Right lobe of liver (tissue), 6 donors: Measurements from ENCODE around the gene CCSER1. TPM values are rescaled to one million over a fixed set of nuclear protein-coding genes. Genes with fewer than 3 reads are reported as not detected.

Experiments
- ATAC-seq, 4 donors: fragments of 200-7000 bp; cut with Tn5 transposase; one replicate each; pipeline ENCODE4 v1.9.1; 2020; ENCODE audit warnings: mild to moderate bottlenecking in 4 of 4, moderate library complexity in 4 of 4
- DNase-seq, 3 donors: peaks; one replicate each; pipeline ENCODE4 v3.0.0-alpha.2; 2020
- H3K27ac ChIP-seq, 3 donors: fragments of 200-600 bp; one replicate each; pipeline ENCODE4 v1.8.0; 2022
- H3K27me3 ChIP-seq, 2 donors: fragments of 200-600 bp; one replicate each; pipeline ENCODE4 v1.8.0; 2022
- H3K36me3 ChIP-seq, 4 donors: fragments of 200-600 bp; sonication (generic) in 1 of 4; one replicate each; pipeline versions ENCODE4 v1.5.1 to v1.8.0; 2017 to 2022; ENCODE audit warnings: control low read depth in 1 of 4
- H3K4me1 ChIP-seq, 4 donors: fragments of 200-600 bp; sonication (generic) in 1 of 4; one replicate each; pipeline versions ENCODE4 v1.5.1 to v1.8.0; 2017 to 2022; ENCODE audit warnings: control low read depth in 1 of 4
- H3K4me3 ChIP-seq, 3 donors: fragments of 200-600 bp; one replicate each; pipeline ENCODE4 v1.8.0; 2022
- H3K9me3 ChIP-seq, 4 donors: fragments of 200-600 bp; sonication (generic) in 1 of 4; one replicate each; pipeline versions ENCODE4 v1.5.1 to v1.8.0; 2017 to 2022; ENCODE audit warnings: control low read depth in 1 of 4
- CTCF ChIP-seq, 4 donors: fragments of 200-600 bp in 3 of 4; fragments of 450-650 bp in 1 of 4; IDR thresholded peaks; one replicate each; pipeline versions ENCODE4 v1.5.1 to v1.8.0; 2016 to 2022; ENCODE audit warnings: antibody characterized with exemption in 4 of 4, mild to moderate bottlenecking in 2 of 4
- POLR2A ChIP-seq: fragments of 450-650 bp; IDR thresholded peaks from one replicate; pipeline ENCODE4 v1.6.1; 2017; ENCODE audit warnings: antibody characterized with exemption, mild to moderate bottlenecking
- WGBS: methylation state at CpG from one replicate; pipeline ENCODE4 v1.1.6; 2018; ENCODE audit warnings: low coverage, low lambda C conversion rate; ENCODE audit not compliant: insufficient coverage; ENCODE audit errors: missing lambda C conversion rate; 5-methylcytosine and 5-hydroxymethylcytosine counted together
- intact Hi-C, 2 donors: fragments of 100-400 bp; cut with DNase I; formaldehyde crosslinking; loops; one replicate each; pipeline versions ENCODE4 v1.11.2 to v1.14.1; 2022
- total RNA-seq, 6 experiments: library from RNA; depleted of rRNA in 2 of 6; stranded (reverse); fragments of >200 nt in 2 of 6; fragmentation: NEBNext Ultra II Directional in 3 of 6; extraction: Animal tissue kit (Norgen Biotek cat#: 25700) in 3 of 6; gene quantifications; one replicate each; pipeline versions ENCODE4 v1.1.0 to v1.2.4, GENCODE V29; 2016 to 2023
- donor health status: DM: no; HTN: yes; CAD: no.
- donor health status: DM: no; HTN: no; CAD: no.
- donor health status: DM: no; HTN: no; CAD: no.
- donor health status: DM: no; HTN: yes; CAD: no.
- donor health status: DM: no; HTN: yes; CAD: no.

CCSER1 gene
- total RNA-seq, 6 experiments from 2014 or later = 0.15 to 1.00 (median 0.65) TPM

GRCh38 chr4:90960433-90960832 lies 833.2 kb downstream of the CCSER1 start:
- Histone ChIP-seq H3K27me3 (no peaks in the 10 kb centered on the region), H3K27ac (no peak overlapping the region), H3K4me1 (no peaks in the 10 kb centered on the region), H3K36me3 (no peaks in the 10 kb centered on the region), H3K4me3 (no peak overlapping the region), H3K9me3 (no peaks in the 10 kb centered on the region)
- WGBS = 69% methylated on average over 3 of the region's 3 CpGs
- TF ChIP-seq CTCF (IDR thresholded peaks at IDR 0.05) (no peak), POLR2A (no peak)
- DNase-seq = no peak
- intact Hi-C loops = no loop called here
- no peak for ATAC-seq

DNA sequence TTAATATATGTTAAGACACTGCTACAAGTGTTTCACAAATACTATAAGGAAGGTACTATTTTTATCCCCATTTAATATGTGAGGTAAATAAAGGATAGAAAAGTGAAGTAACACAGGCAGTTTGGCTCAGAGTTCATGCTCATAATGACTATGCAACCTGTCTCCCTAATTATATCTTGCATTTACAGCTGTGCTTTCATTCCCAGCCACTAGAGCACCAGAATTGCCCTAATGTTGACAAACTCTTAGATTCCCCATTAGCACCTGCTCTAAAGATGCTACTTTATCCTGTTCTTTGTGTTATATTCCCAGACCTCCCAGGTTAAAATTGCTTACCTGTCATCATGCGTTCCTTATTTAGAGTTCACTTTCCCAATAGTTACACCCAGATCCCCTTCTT lies 833.6 kb downstream of the CCSER1 start:
- DNase-seq (no peak), ATAC-seq (no peak)
- TF ChIP-seq CTCF (IDR thresholded peaks at IDR 0.05) (no peak), POLR2A (no peak)
- no peaks in the 10 kb centered on the region for H3K36me3 ChIP-seq
- H3K9me3 ChIP-seq = no peaks in the 10 kb centered on the region
- no peak overlapping the region for H3K27ac ChIP-seq
- H3K4me3 ChIP-seq = no peak overlapping the region
- intact Hi-C loops = no loop called here
- H3K27me3 ChIP-seq = no peaks in the 10 kb centered on the region
- WGBS = 83% methylated on average over 1 of the region's 1 CpG
- H3K4me1 ChIP-seq = no peaks in the 10 kb centered on the region

DNA sequence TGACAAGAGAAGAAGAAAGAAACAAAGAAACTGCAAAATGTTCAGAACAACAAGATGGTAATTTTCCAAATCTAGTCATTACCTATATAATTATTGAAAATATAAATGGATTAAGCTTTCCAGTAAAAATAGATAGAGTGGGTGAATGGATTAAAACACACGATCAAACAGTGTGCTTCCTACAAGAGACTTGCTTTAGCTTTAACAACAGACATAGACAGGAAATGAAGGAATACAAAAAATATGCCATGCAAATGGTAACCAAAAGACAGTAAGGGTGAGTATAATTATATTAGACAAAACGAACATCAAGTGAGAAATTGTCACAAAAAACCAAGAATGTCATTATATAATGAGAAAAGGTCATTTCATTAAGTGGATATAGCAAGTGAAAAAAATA lies 842.8 kb downstream of the CCSER1 start:
- DNase-seq (no peak), ATAC-seq (no peak)
- H3K9me3 ChIP-seq = no peaks in the 10 kb centered on the region
- H3K4me1 ChIP-seq = no peaks in the 10 kb centered on the region
- H3K4me3 ChIP-seq = no peak overlapping the region
- H3K36me3 ChIP-seq = no peaks in the 10 kb centered on the region
- no peaks in the 10 kb centered on the region for H3K27me3 ChIP-seq
- intact Hi-C loops = no loop called here
- no peak overlapping the region for H3K27ac ChIP-seq
- WGBS = 41% methylated on average over 2 of the region's 2 CpGs
- TF ChIP-seq CTCF (IDR thresholded peaks at IDR 0.05) = no peak
- TF ChIP-seq POLR2A = no peak

- 61% methylated on average over 3 of the region's 3 CpGs for WGBS
- H3K9me3 ChIP-seq = no peaks in the 10 kb centered on the region
- no peak for ATAC-seq
- H3K27ac ChIP-seq = no peak overlapping the region
- no peaks in the 10 kb centered on the region for H3K4me1 ChIP-seq
- H3K27me3 ChIP-seq = no peaks in the 10 kb centered on the region
- intact Hi-C loops = no loop called here
- TF ChIP-seq CTCF (IDR thresholded peaks at IDR 0.05) (no peak), POLR2A (no peak)
- no peaks in the 10 kb centered on the region for H3K36me3 ChIP-seq
- DNase-seq = no peak
- H3K4me3 ChIP-seq = no peak overlapping the region
Observed at GRCh38 chr4:90977726-90978125, 850.5 kb downstream of the CCSER1 start.

DNA sequence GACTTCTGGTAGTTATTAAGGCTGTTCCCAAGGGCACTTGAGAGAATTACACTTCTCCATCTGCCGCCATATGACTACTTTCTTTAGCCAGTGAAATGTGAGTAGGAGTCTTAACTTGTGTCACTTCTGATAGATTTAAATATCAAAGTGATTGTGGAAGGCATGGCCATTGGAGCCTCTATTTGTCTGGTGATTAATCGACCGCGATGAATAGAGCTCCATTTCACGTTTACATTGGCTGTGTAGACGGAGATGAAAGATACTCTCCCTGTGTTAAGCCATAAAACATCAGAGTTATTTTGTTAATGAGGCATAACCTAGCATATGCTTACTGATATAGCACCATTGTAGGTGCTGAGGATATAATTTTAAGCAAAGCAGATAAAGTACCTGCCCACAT lies 852.4 kb downstream of the CCSER1 start:
- Histone ChIP-seq H3K9me3 (no peaks in the 10 kb centered on the region), H3K4me3 (no peak overlapping the region), H3K27ac (no peak overlapping the region), H3K27me3 (no peaks in the 10 kb centered on the region), H3K36me3 (no peaks in the 10 kb centered on the region), H3K4me1 (no peaks in the 10 kb centered on the region)
- ATAC-seq = no peak
- intact Hi-C loops = no loop called here
- no peak for DNase-seq
- TF ChIP-seq POLR2A (no peak), CTCF (IDR thresholded peaks at IDR 0.05) (no peak)
- 65% methylated on average over 6 of the region's 6 CpGs for WGBS
